HEK293T (cell line): Measurements from ENCODE around the gene FAM83B.

ENCODE experiments used
- ARNT ChIP-seq: fragments of 450-650 bp; IDR thresholded peaks from 2 replicates; pipeline ENCODE4 v1.6.1; 2017; ENCODE audit warnings: mild to moderate bottlenecking
- BHLHE40 ChIP-seq: fragments of 450-650 bp; IDR thresholded peaks from 2 replicates; pipeline ENCODE4 v1.6.1; 2016; ENCODE audit warnings: mild to moderate bottlenecking, moderate library complexity, borderline replicate concordance
- ELF4 ChIP-seq: fragments of 450-650 bp; IDR thresholded peaks from 2 replicates; pipeline ENCODE4 v1.6.1; 2017; ENCODE audit warnings: antibody characterized with exemption
- FOXK2 ChIP-seq: fragments of 450-650 bp; IDR thresholded peaks from 2 replicates; pipeline ENCODE4 v1.6.1; 2016; ENCODE audit warnings: mild to moderate bottlenecking
- FOXM1 ChIP-seq: fragments of 450-650 bp; IDR thresholded peaks from 2 replicates; pipeline ENCODE4 v1.6.1; 2017; ENCODE audit warnings: mild to moderate bottlenecking, borderline replicate concordance
- HDGF ChIP-seq: fragments of 450-650 bp; IDR thresholded peaks from 2 replicates; pipeline ENCODE4 v1.6.1; 2017; ENCODE audit warnings: antibody characterized with exemption, borderline replicate concordance
- L3MBTL2 ChIP-seq: fragments of 450-650 bp; conservative IDR thresholded peaks from 2 replicates; pipeline ENCODE4 v1.6.1; 2016; ENCODE audit warnings: mild to moderate bottlenecking
- LEF1 ChIP-seq: fragments of 450-650 bp; IDR thresholded peaks from 2 replicates; pipeline ENCODE4 v1.6.1; 2017; ENCODE audit warnings: mild to moderate bottlenecking, borderline replicate concordance
- SP1 ChIP-seq: fragments of 450-650 bp; IDR thresholded peaks from 2 replicates; pipeline ENCODE4 v1.6.1; 2017
- SUZ12 ChIP-seq: fragments of 450-650 bp; IDR thresholded peaks from 2 replicates; pipeline ENCODE4 v1.6.1; 2016; ENCODE audit warnings: mild to moderate bottlenecking
- TARDBP ChIP-seq: fragments of 450-650 bp; IDR thresholded peaks from 2 replicates; pipeline ENCODE4 v1.6.1; 2016
- ZNF384 ChIP-seq: fragments of 450-650 bp; IDR thresholded peaks from 2 replicates; pipeline ENCODE4 v1.6.1; 2016
- TF ChIP-seq, protein P1 (sequence below): fragments of 450-650 bp; IDR thresholded peaks from 2 replicates; pipeline ENCODE4 v1.6.1; 2016

DNA sequence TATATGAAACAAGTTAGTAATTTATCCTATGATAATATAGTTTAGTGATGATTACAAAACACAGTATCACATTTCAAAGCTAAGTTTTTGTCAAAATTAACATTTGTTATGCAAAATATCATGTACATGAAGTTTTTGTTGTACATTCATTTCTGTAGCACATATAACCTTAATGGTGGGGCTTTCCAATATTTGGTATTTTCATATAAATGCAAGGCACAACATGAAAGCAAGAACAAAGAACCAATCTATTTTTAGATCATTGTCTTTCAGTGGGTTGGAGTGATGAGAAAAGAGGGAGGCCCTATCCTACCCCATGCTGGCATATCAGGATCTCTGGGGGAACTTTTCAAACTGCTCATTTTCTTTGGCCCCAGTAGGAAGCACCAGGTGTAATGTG, 53.4 kb downstream of the FAM83B start:
- TF ChIP-seq FOXM1 (no peak), FOXK2 (no peak), LEF1 (no peak), TARDBP (no peak), BHLHE40 (no peak), ARNT (no peak), HDGF (no peak), SP1 (no peak), SUZ12 (no peak), ZNF384 (no peak), ELF4 (no peak), L3MBTL2 (no peak)
- TF ChIP-seq, protein P1, sequence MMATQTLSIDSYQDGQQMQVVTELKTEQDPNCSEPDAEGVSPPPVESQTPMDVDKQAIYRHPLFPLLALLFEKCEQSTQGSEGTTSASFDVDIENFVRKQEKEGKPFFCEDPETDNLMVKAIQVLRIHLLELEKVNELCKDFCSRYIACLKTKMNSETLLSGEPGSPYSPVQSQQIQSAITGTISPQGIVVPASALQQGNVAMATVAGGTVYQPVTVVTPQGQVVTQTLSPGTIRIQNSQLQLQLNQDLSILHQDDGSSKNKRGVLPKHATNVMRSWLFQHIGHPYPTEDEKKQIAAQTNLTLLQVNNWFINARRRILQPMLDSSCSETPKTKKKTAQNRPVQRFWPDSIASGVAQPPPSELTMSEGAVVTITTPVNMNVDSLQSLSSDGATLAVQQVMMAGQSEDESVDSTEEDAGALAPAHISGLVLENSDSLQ = no peak
